HCT116 (cell line): Measurements from ENCODE around the gene DENND10. TPM values are rescaled to one million over a fixed set of nuclear protein-coding genes. Genes with fewer than 3 reads are reported as not detected.

Experiments used
- ATAC-seq: fragments of 200-7000 bp; cut with Tn5 transposase; 2 replicates; pipeline ENCODE4 v1.9.1; 2020; ENCODE audit warnings: mild to moderate bottlenecking, moderate library complexity
- BruUV-seq: library from RNA; stranded (reverse); fragments of 400-500 nt; replicated peaks from 2 replicates; lab custom pipeline; 2021; lab: Mats Ljungman, UMichigan
- CTCF ChIA-PET: fragments of 300-600 bp; sonication (Branson Sonifier 250); formaldehyde crosslinking; loops from one replicate; lab custom pipeline; 2021; ENCODE audit warnings: antibody characterized with exemption; lab: Charles Lee
- POLR2A ChIA-PET: fragments of 300-600, 350-600 bp; sonication (Branson Sonifier 250); formaldehyde crosslinking; loops from one replicate; lab custom pipeline; 2021; ENCODE audit warnings: antibody characterized with exemption; lab: Charles Lee
- RAD21 ChIA-PET, 2 experiments: fragments of 300-600 bp; sonication (Branson Sonifier 250); formaldehyde crosslinking; loops; one replicate each; lab custom pipeline; 2023; ENCODE audit warnings: low total read pairs in 2 of 2; ENCODE audit not compliant: uncharacterized antibody in 2 of 2, unreplicated experiment in 2 of 2, low non-redundant PET in 1 of 2; lab: Charles Lee
- DNase-seq: peaks from one replicate; pipeline ENCODE4 v3.0.0-alpha.2; 2010; ENCODE audit warnings: low read depth, low spot score
- H2AFZ ChIP-seq: fragments of 200-600 bp; shearing (Covaris generic), sonication (generic); 2 replicates; pipeline ENCODE4 v1.6.1; 2017; ENCODE audit warnings: low read depth, mixed run types, mixed read lengths, antibody characterized with exemption, low read length; ENCODE audit not compliant: poor library complexity, severe bottlenecking
- H3K27ac ChIP-seq: 2 replicates; pipeline ENCODE4 v1.5.1; 2012; ENCODE audit warnings: low read depth, low read length
- H3K27me3 ChIP-seq: fragments of 200-600 bp; sonication (generic); 2 replicates; pipeline ENCODE4 v1.6.1; 2016; ENCODE audit warnings: mixed run types, low read length, mixed read lengths; ENCODE audit not compliant: insufficient read depth
- H3K36me3 ChIP-seq, 2 experiments: fragments of 200-500 bp in 1 of 2; fragments of 200-600 bp in 1 of 2; sonication (Bioruptor generic) in 1 of 2; sonication (generic) in 1 of 2; 2 replicates each; pipeline versions ENCODE4 v1.5.1 to v1.6.1; 2014 to 2016; ENCODE audit warnings: low read length in 2 of 2, inconsistent platforms in 1 of 2, mixed read lengths in 1 of 2, mixed run types in 1 of 2; ENCODE audit not compliant: insufficient read depth in 2 of 2, control insufficient read depth in 1 of 2
- H3K4me1 ChIP-seq, 2 experiments: fragments of 200-600 bp in 1 of 2; sonication (generic) in 1 of 2; 2 replicates each; pipeline versions ENCODE4 v1.5.1 to v1.6.1; 2012 to 2017; ENCODE audit warnings: low read length in 2 of 2, inconsistent platforms in 1 of 2, mild to moderate bottlenecking in 1 of 2, mixed read lengths in 1 of 2, mixed run types in 1 of 2, moderate library complexity in 1 of 2; ENCODE audit not compliant: insufficient read depth in 2 of 2, control insufficient read depth in 1 of 2
- H3K4me2 ChIP-seq: fragments of 200-600 bp; sonication (generic); 2 replicates; pipeline ENCODE4 v1.6.1; 2017; ENCODE audit warnings: mixed run types, low read length, mixed read lengths
- H3K4me3 ChIP-seq, 2 experiments: fragments of 200-600 bp in 1 of 2; sonication (generic) in 1 of 2; replicated peaks in 1 of 2; 2 replicates each; pipeline ENCODE4 v1.5.1; 2011 to 2016; ENCODE audit warnings: low read length in 2 of 2, control low read depth in 1 of 2, low read depth in 1 of 2, mild to moderate bottlenecking in 1 of 2, mixed read lengths in 1 of 2, mixed run types in 1 of 2
- H3K79me2 ChIP-seq: fragments of 200-600 bp; sonication (generic); 2 replicates; pipeline ENCODE4 v1.6.1; 2017; ENCODE audit warnings: mild to moderate bottlenecking, mixed run types, low read length, moderate library complexity, mixed read lengths; ENCODE audit not compliant: insufficient read depth
- H3K9ac ChIP-seq: fragments of 200-600 bp; sonication (generic); 2 replicates; pipeline ENCODE4 v1.6.1; 2016; ENCODE audit warnings: low read length, mixed read lengths
- H3K9me2 ChIP-seq: fragments of 200-600 bp; sonication (generic), shearing (Covaris generic); 2 replicates; pipeline ENCODE4 v1.6.1; 2017; ENCODE audit warnings: mixed run types, mild to moderate bottlenecking, moderate library complexity; ENCODE audit not compliant: insufficient read depth
- H3K9me3 ChIP-seq, 2 experiments: fragments of 200-500 bp in 1 of 2; fragments of 200-600 bp in 1 of 2; sonication (Bioruptor generic) in 1 of 2; sonication (generic) in 1 of 2; 2 replicates each; pipeline ENCODE4 v1.6.1; 2014 to 2017; ENCODE audit warnings: low read length in 2 of 2, mixed read lengths in 2 of 2, inconsistent platforms in 1 of 2, low read depth in 1 of 2, mild to moderate bottlenecking in 1 of 2, mixed run types in 1 of 2, moderate library complexity in 1 of 2; ENCODE audit not compliant: control insufficient read depth in 1 of 2, insufficient read depth in 1 of 2
- H4K20me1 ChIP-seq: fragments of 200-600 bp; sonication (generic), shearing (Covaris generic); 2 replicates; pipeline ENCODE4 v1.6.1; 2017; ENCODE audit warnings: mixed run types, mild to moderate bottlenecking, moderate library complexity; ENCODE audit not compliant: insufficient read depth
- ELF1 ChIP-seq: IDR thresholded peaks from 2 replicates; pipeline ENCODE4 v1.6.1; 2012; ENCODE audit warnings: low read depth, borderline replicate concordance
- JUND ChIP-seq: IDR thresholded peaks from 2 replicates; pipeline ENCODE4 v1.6.1; 2012
- POLR2A ChIP-seq: IDR thresholded peaks from 2 replicates; pipeline ENCODE4 v1.7.0; 2011; ENCODE audit warnings: borderline replicate concordance; ENCODE audit not compliant: insufficient read depth, insufficient read length; ENCODE audit errors: extremely low read depth
- RAD21 ChIP-seq: IDR thresholded peaks from 2 replicates; pipeline ENCODE4 v1.6.1; 2012; ENCODE audit warnings: low read depth, mild to moderate bottlenecking
- SIN3A ChIP-seq: IDR thresholded peaks from 2 replicates; pipeline ENCODE4 v1.6.1; 2012; ENCODE audit warnings: low read depth
- SP1 ChIP-seq: IDR thresholded peaks from 2 replicates; pipeline ENCODE4 v1.6.1; 2012; ENCODE audit warnings: low read depth
- TCF7L2 ChIP-seq: IDR thresholded peaks from 2 replicates; pipeline ENCODE4 v1.7.0; 2011; ENCODE audit warnings: borderline replicate concordance, inconsistent platforms; ENCODE audit not compliant: insufficient read depth, insufficient read length; ENCODE audit errors: extremely low read depth
- ZNF274 ChIP-seq: fragments of 200-500 bp; sonication (Bioruptor generic); IDR thresholded peaks from 2 replicates; pipeline ENCODE4 v1.6.1; 2014; ENCODE audit warnings: mild to moderate bottlenecking, low read depth, low read length, inconsistent platforms
- intact Hi-C: fragments of 100-400 bp; cut with micrococcal nuclease; formaldehyde crosslinking; loops from 2 replicates; pipeline ENCODE4 v1.10.0; 2022
- total RNA-seq: library from RNA; stranded (reverse); gene quantifications from one replicate; pipeline ENCODE4 v1.2.1, GENCODE V29; 2021; ENCODE audit not compliant: unreplicated experiment
- TF ChIP-seq, protein P1 (sequence below): IDR thresholded peaks from 2 replicates; pipeline ENCODE4 v1.6.1; 2011; ENCODE audit warnings: mild to moderate bottlenecking, low read length, moderate library complexity; ENCODE audit not compliant: insufficient replicate concordance; ENCODE audit errors: extremely low read depth
- TF ChIP-seq, protein P2 (sequence below), 3 experiments: fragments of 200-600 bp in 1 of 3; sonication (generic) in 1 of 3; IDR thresholded peaks in 2 of 3; conservative IDR thresholded peaks in 1 of 3; 2 replicates each; pipeline ENCODE4 v1.5.1; 2012 to 2017; ENCODE audit warnings: low read depth in 2 of 3, low read length in 2 of 3, antibody characterized with exemption in 1 of 3, borderline replicate concordance in 1 of 3, control low read depth in 1 of 3, mild to moderate bottlenecking in 1 of 3, mixed read lengths in 1 of 3, mixed run types in 1 of 3, moderate library complexity in 1 of 3; ENCODE audit not compliant: insufficient read depth in 1 of 3
- TF ChIP-seq, protein P3 (sequence below): IDR thresholded peaks from 2 replicates; pipeline ENCODE4 v1.6.1; 2012

Gene DENND10
- total RNA-seq, 1 experiment from 2014 or later = 47.5 TPM

DNA sequence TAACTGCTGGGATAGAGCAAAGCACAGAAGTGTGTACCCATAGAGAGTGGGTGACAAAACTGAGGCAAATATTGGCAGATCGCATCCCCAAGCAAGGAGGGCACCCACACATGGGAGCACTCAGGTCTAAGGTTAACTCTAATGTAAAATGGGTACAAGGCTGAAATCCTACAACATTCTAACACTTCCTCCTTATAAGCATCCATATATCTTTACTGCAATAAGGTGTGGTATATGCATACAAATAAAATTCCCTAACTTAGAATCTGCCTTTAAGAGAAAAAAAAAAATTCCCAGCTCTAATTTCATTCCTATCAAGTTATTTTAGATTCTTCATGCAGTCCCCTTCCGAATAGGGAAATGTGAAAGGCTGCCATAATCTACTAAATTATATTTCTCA lies 42.0 kb upstream of the DENND10 start:
- H3K9me3 ChIP-seq = no peaks in the 10 kb centered on the region
- no peak for TF ChIP-seq SP1
- TF ChIP-seq, protein P1, sequence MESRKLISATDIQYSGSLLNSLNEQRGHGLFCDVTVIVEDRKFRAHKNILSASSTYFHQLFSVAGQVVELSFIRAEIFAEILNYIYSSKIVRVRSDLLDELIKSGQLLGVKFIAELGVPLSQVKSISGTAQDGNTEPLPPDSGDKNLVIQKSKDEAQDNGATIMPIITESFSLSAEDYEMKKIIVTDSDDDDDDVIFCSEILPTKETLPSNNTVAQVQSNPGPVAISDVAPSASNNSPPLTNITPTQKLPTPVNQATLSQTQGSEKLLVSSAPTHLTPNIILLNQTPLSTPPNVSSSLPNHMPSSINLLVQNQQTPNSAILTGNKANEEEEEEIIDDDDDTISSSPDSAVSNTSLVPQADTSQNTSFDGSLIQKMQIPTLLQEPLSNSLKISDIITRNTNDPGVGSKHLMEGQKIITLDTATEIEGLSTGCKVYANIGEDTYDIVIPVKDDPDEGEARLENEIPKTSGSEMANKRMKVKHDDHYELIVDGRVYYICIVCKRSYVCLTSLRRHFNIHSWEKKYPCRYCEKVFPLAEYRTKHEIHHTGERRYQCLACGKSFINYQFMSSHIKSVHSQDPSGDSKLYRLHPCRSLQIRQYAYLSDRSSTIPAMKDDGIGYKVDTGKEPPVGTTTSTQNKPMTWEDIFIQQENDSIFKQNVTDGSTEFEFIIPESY = no peak
- TF ChIP-seq ZNF274 = no peak
- no peak for TF ChIP-seq JUND
- no peak for TF ChIP-seq ELF1
- TF ChIP-seq, protein P2, sequence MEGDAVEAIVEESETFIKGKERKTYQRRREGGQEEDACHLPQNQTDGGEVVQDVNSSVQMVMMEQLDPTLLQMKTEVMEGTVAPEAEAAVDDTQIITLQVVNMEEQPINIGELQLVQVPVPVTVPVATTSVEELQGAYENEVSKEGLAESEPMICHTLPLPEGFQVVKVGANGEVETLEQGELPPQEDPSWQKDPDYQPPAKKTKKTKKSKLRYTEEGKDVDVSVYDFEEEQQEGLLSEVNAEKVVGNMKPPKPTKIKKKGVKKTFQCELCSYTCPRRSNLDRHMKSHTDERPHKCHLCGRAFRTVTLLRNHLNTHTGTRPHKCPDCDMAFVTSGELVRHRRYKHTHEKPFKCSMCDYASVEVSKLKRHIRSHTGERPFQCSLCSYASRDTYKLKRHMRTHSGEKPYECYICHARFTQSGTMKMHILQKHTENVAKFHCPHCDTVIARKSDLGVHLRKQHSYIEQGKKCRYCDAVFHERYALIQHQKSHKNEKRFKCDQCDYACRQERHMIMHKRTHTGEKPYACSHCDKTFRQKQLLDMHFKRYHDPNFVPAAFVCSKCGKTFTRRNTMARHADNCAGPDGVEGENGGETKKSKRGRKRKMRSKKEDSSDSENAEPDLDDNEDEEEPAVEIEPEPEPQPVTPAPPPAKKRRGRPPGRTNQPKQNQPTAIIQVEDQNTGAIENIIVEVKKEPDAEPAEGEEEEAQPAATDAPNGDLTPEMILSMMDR (IDR thresholded peaks at IDR 0.05 in 2 of 3, conservative IDR thresholded peaks at IDR 0.05 in 1 of 3; ENCODE audit: borderline replicate concordance in 1 of 3, insufficient read depth in 1 of 3, low read depth in 2 of 3, low read length in 2 of 3) = no peak
- no peak for TF ChIP-seq POLR2A
- no peak for TF ChIP-seq SIN3A
- no peak for TF ChIP-seq RAD21
- no peak for TF ChIP-seq TCF7L2
- TF ChIP-seq, protein P3, sequence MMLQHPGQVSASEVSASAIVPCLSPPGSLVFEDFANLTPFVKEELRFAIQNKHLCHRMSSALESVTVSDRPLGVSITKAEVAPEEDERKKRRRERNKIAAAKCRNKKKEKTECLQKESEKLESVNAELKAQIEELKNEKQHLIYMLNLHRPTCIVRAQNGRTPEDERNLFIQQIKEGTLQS = no peak
- H2AFZ ChIP-seq = no peak overlapping the region
- peaks cover 100% of the 10 kb centered on the region for H3K79me2 ChIP-seq
- no peaks in the 10 kb centered on the region for H3K4me1 ChIP-seq
- DNase-seq (no peak), ATAC-seq (no peak)
- no peak overlapping the region for H3K4me3 ChIP-seq
- no peaks in the 10 kb centered on the region for H3K27me3 ChIP-seq
- ChIA-PET POLR2A (no interaction called here), CTCF (no interaction called here), RAD21 (no interaction called here)
- intact Hi-C loops = loop anchor here (2.0 kb wide), 1 partner anchor 15 kb away; no protein-coding TSS in a partner anchor
- H3K36me3 ChIP-seq = peaks cover 81 to 97% of the 10 kb centered on the region in 2 experiments
- H3K27ac ChIP-seq = no peak overlapping the region
- no peaks in the 10 kb centered on the region for H3K9me2 ChIP-seq
- TSS peak; percentile 0 for BruUV-seq
- H4K20me1 ChIP-seq = peaks cover 65% of the 10 kb centered on the region
- H3K4me2 ChIP-seq = no peak overlapping the region
- H3K9ac ChIP-seq = no peak overlapping the region
